Measurements from ENCODE around the gene CENPM. TPM values are rescaled to one million over a fixed set of nuclear protein-coding genes. Genes with fewer than 3 reads are reported as not detected.

Gene CENPM
- total and polyA plus RNA-seq, 9 of the 15 experiments (the other 6 are each of a cell fraction or from before 2014, with no cell fraction given) = 11.3 to 67.7 (median 32.3) TPM

DNA sequence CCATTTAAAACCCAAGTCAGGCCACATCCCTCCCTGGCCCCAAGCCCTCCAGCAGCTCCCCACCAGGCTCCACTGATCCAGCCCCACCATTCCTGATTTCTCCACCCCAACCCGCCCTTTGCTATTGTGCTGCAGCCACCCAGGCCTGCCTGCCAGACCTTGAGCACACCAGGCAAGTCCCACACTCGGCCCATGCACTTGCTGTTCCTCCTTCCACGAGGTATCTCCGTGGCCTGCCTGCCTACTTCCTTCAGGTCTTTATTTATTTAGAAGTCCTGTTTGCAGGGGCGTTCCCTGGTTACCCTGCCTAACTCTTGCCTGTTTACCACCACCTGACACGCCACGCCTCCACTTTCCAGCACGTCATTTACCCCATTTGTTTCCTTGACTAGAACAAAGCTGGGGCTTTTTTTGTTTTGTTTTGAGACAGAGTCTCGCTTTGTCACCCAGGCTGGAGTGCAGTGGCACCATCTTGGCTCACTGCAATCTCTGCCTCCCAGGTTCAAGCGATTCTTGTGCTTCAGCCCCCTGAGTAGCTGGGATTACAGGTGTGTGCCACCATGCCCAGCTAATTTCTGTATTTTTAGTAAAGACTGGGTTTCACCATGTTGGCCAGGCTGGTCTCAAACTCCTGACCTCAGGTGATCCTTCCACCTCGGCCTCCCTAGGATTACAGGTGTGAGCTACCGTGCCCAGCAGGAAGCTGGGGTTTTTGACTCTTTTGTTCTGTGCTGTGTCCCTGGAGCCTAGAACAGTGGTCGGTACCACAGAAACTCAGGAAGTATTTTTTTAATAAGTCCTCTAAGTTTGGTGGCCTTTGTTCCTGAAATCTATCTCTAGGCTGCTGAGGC lies 6.7 kb downstream of the CENPM start (continued):
- TF ChIP-seq UBTF (IDR thresholded peaks at IDR 0.05; ENCODE audit: borderline replicate concordance in 1 of 2, low read depth in 2 of 2, low read length in 2 of 2) = no peak
- TF ChIP-seq SMARCE1 (IDR thresholded peaks at IDR 0.05) = no peak
- no peak for TF ChIP-seq ZSCAN32 (CRISPR knock-in tag; IDR thresholded peaks at IDR 0.05)
- TF ChIP-seq ZNF384 (IDR thresholded peaks at IDR 0.05; ENCODE audit: low read depth, low read length) = no peak
- peak in 1 of 2 experiments; percentile 37; a peak in 1 of 4 replicates for TF ChIP-seq FOXA3 (CRISPR knock-in tag; conservative IDR thresholded peaks at IDR 0.05 in 1 of 2, IDR thresholded peaks at IDR 0.05 in 1 of 2)
- no peak for TF ChIP-seq BMI1 (IDR thresholded peaks at IDR 0.05; ENCODE audit: low read length)
- no peak for TF ChIP-seq HNRNPL (IDR thresholded peaks at IDR 0.05; ENCODE audit: low read depth, low read length)
- no peak for TF ChIP-seq KAT7 (CRISPR knock-in tag; IDR thresholded peaks at IDR 0.05; ENCODE audit: borderline replicate concordance)
- TF ChIP-seq ZNF586 (CRISPR knock-in tag; conservative IDR thresholded peaks at IDR 0.05) = no peak
- TF ChIP-seq ZNF445 (CRISPR knock-in tag; IDR thresholded peaks at IDR 0.05; ENCODE audit: low read depth) = no peak
- TF ChIP-seq ZNF277 (CRISPR knock-in tag; IDR thresholded peaks at IDR 0.05; ENCODE audit: borderline replicate concordance) = no peak
- TF ChIP-seq MCM5 (IDR thresholded peaks at IDR 0.05; ENCODE audit: low read depth) = no peak
- TF ChIP-seq USF1 (CRISPR knock-in tag; IDR thresholded peaks at IDR 0.05) = peak; percentile 27
- TF ChIP-seq, protein P1, sequence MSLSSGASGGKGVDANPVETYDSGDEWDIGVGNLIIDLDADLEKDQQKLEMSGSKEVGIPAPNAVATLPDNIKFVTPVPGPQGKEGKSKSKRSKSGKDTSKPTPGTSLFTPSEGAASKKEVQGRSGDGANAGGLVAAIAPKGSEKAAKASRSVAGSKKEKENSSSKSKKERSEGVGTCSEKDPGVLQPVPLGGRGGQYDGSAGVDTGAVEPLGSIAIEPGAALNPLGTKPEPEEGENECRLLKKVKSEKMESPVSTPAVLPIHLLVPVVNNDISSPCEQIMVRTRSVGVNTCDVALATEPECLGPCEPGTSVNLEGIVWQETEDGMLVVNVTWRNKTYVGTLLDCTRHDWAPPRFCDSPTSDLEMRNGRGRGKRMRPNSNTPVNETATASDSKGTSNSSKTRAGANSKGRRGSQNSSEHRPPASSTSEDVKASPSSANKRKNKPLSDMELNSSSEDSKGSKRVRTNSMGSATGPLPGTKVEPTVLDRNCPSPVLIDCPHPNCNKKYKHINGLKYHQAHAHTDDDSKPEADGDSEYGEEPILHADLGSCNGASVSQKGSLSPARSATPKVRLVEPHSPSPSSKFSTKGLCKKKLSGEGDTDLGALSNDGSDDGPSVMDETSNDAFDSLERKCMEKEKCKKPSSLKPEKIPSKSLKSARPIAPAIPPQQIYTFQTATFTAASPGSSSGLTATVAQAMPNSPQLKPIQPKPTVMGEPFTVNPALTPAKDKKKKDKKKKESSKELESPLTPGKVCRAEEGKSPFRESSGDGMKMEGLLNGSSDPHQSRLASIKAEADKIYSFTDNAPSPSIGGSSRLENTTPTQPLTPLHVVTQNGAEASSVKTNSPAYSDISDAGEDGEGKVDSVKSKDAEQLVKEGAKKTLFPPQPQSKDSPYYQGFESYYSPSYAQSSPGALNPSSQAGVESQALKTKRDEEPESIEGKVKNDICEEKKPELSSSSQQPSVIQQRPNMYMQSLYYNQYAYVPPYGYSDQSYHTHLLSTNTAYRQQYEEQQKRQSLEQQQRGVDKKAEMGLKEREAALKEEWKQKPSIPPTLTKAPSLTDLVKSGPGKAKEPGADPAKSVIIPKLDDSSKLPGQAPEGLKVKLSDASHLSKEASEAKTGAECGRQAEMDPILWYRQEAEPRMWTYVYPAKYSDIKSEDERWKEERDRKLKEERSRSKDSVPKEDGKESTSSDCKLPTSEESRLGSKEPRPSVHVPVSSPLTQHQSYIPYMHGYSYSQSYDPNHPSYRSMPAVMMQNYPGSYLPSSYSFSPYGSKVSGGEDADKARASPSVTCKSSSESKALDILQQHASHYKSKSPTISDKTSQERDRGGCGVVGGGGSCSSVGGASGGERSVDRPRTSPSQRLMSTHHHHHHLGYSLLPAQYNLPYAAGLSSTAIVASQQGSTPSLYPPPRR (CRISPR knock-in tag; IDR thresholded peaks at IDR 0.05; ENCODE audit: borderline replicate concordance) = no peak

Data from K562 (cell line).